Activated CD4-positive, alpha-beta T cell treated with anti-CD3 and anti-CD28 coated beads, Interleukin-2, Interleukin-4, amounts not matched to agents 100 ng/mL and 50 ng/mL, durations not matched to agents 16 hours and 8 hours (primary cell): Measurements from ENCODE around the gene NELFA.

Experiments
- DNase-seq: peaks from one replicate; pipeline ENCODE4 v3.0.0-alpha.2; 2020; ENCODE audit warnings: low spot score

NELFA gene

GRCh38 chr4:1964971-1965370 is 43.8 kb downstream of the NELFA start:
- no peak for DNase-seq

GRCh38 chr4:1964443-1964842 is 44.3 kb downstream of the NELFA start:
- DNase-seq, result no peak

- DNase-seq, result no peak
Measured at GRCh38 chr4:1962980-1963379, 45.8 kb downstream of the NELFA start.

GRCh38 chr4:1961563-1961962 is 47.2 kb downstream of the NELFA start:
- no peak for DNase-seq

GRCh38 chr4:1961038-1961437 is 47.7 kb downstream of the NELFA start:
- no peak for DNase-seq

GRCh38 chr4:1960170-1960825 is 48.5 kb downstream of the NELFA start:
- DNase-seq, result no peak

GRCh38 chr4:1959104-1959384 is 49.7 kb downstream of the NELFA start:
- no peak for DNase-seq

GRCh38 chr4:1958276-1959103 is 50.3 kb downstream of the NELFA start:
- no peak for DNase-seq

GRCh38 chr4:1956631-1957030 is 52.1 kb downstream of the NELFA start:
- DNase-seq, result no peak

- no peak for DNase-seq
Measured at GRCh38 chr4:1953335-1953734, 55.4 kb downstream of the NELFA start.

GRCh38 chr4:1952719-1953118 is 56.1 kb downstream of the NELFA start:
- DNase-seq, result no peak

GRCh38 chr4:1952058-1952700 is 56.6 kb downstream of the NELFA start:
- no peak for DNase-seq

GRCh38 chr4:1950369-1950768 is 58.4 kb downstream of the NELFA start:
- DNase-seq, result no peak

GRCh38 chr4:1948892-1949436 is 59.8 kb downstream of the NELFA start:
- DNase-seq, result no peak

- no peak for DNase-seq
Measured at GRCh38 chr4:1948232-1948631, 60.5 kb downstream of the NELFA start.

- no peak for DNase-seq
Measured at GRCh38 chr4:1945912-1946311, 62.9 kb downstream of the NELFA start.

GRCh38 chr4:1945124-1945895 is 63.5 kb downstream of the NELFA start:
- no peak for DNase-seq

- no peak for DNase-seq
Measured at GRCh38 chr4:1943928-1944327, 64.8 kb downstream of the NELFA start.

GRCh38 chr4:1940566-1940965 is 68.2 kb downstream of the NELFA start:
- no peak for DNase-seq

GRCh38 chr4:1939664-1940509 is 68.9 kb downstream of the NELFA start:
- no peak for DNase-seq

GRCh38 chr4:1938027-1938426 is 70.7 kb downstream of the NELFA start:
- DNase-seq, result no peak
